ENCODE results near the gene POR.

Gene POR

GRCh38 chr7:75979759-75980429, 64.9 kb downstream of the POR start:
- ATAC-seq, result no peak
- TF ChIP-seq CSRNP3 (CRISPR knock-in tag; IDR thresholded peaks at IDR 0.05), result no peak
- TF ChIP-seq ZC3H10 (CRISPR knock-in tag; IDR thresholded peaks at IDR 0.05), result no peak
- TF ChIP-seq TOX (CRISPR knock-in tag; IDR thresholded peaks at IDR 0.05; ENCODE audit: borderline replicate concordance), result no peak
- no peak for TF ChIP-seq ZFP3 (CRISPR knock-in tag; IDR thresholded peaks at IDR 0.05)

GRCh38 chr7:75980430-75981202, 65.7 kb downstream of the POR start:
- no peak for ATAC-seq
- TF ChIP-seq TSHZ2 (CRISPR knock-in tag; IDR thresholded peaks at IDR 0.05) (no peak), ZFP3 (CRISPR knock-in tag; IDR thresholded peaks at IDR 0.05) (no peak), OSR1 (CRISPR knock-in tag; IDR thresholded peaks at IDR 0.05) (no peak), PATZ1 (CRISPR knock-in tag; IDR thresholded peaks at IDR 0.05; ENCODE audit: borderline replicate concordance) (no peak), ZNF70 (CRISPR knock-in tag; IDR thresholded peaks at IDR 0.05) (no peak), GLIS3 (CRISPR knock-in tag; IDR thresholded peaks at IDR 0.05) (no peak), TCF4 (CRISPR knock-in tag; IDR thresholded peaks at IDR 0.05; ENCODE audit: borderline replicate concordance) (no peak), BACH2 (CRISPR knock-in tag; IDR thresholded peaks at IDR 0.05; ENCODE audit: borderline replicate concordance) (no peak), POU6F1 (CRISPR knock-in tag; IDR thresholded peaks at IDR 0.05; ENCODE audit: borderline replicate concordance, low read depth) (no peak), CSRNP3 (CRISPR knock-in tag; IDR thresholded peaks at IDR 0.05) (no peak), ESRRG (CRISPR knock-in tag; IDR thresholded peaks at IDR 0.05) (no peak), CSDC2 (CRISPR knock-in tag; IDR thresholded peaks at IDR 0.05) (no peak), RARB (CRISPR knock-in tag; IDR thresholded peaks at IDR 0.05) (no peak), ZC3H10 (CRISPR knock-in tag; IDR thresholded peaks at IDR 0.05) (no peak), CREB5 (CRISPR knock-in tag; IDR thresholded peaks at IDR 0.05; ENCODE audit: low read depth) (no peak)

GRCh38 chr7:75981203-75981452, 66.2 kb downstream of the POR start:
- no peak for TF ChIP-seq CSRNP3 (CRISPR knock-in tag; IDR thresholded peaks at IDR 0.05)
- TF ChIP-seq OSR1 (CRISPR knock-in tag; IDR thresholded peaks at IDR 0.05), result no peak
- no peak for TF ChIP-seq ISL1 (CRISPR knock-in tag; IDR thresholded peaks at IDR 0.05)
- ATAC-seq, result no peak
